Endothelial cell of umbilical vein (primary cell): ENCODE results near the gene CRCP. TPM values are rescaled to one million over a fixed set of nuclear protein-coding genes. Genes with fewer than 3 reads are reported as not detected.

Source experiments
- BruUV-seq: library from RNA; stranded (reverse); fragments of 400-500 nt; replicated peaks from 2 replicates; lab custom pipeline; 2021; lab: Mats Ljungman, UMichigan
- CTCF ChIA-PET: fragments of 300-600, 350-600 bp; sonication (Branson Sonifier 250); formaldehyde crosslinking; loops from one replicate; lab custom pipeline; 2021; ENCODE audit warnings: antibody characterized with exemption, inconsistent platforms; lab: Charles Lee
- POLR2A ChIA-PET: fragments of 300-600, 350-600 bp; sonication (Branson Sonifier 250); formaldehyde crosslinking; loops from one replicate; lab custom pipeline; 2021; ENCODE audit warnings: antibody characterized with exemption, inconsistent platforms; lab: Charles Lee
- DNase-seq: peaks from one replicate; pipeline ENCODE4 v3.0.0-alpha.2; 2011; ENCODE audit warnings: low read depth, low spot score
- FAIRE-seq: peaks from 2 replicates; lab custom pipeline; 2011; peaks lifted over from hg19 to GRCh38; lab: Jason Lieb, UNC
- H2AFZ ChIP-seq: 2 replicates; pipeline ENCODE4 v1.6.0; 2012; ENCODE audit warnings: low read depth, low read length, control low read depth, inconsistent platforms
- H3K27ac ChIP-seq: 2 replicates; pipeline ENCODE4 v1.5.1; 2011; ENCODE audit warnings: low read depth, mild to moderate bottlenecking, control low read depth, low read length, moderate library complexity; ENCODE audit not compliant: insufficient read depth
- H3K27me3 ChIP-seq, 2 experiments: 2 replicates each; pipeline versions ENCODE4 v1.6.0 to v1.6.1; 2011; ENCODE audit warnings: low read length in 2 of 2, mixed read lengths in 1 of 2; ENCODE audit not compliant: control insufficient read depth in 2 of 2, insufficient read depth in 2 of 2
- H3K36me3 ChIP-seq, 2 experiments: 2 replicates in 1 of 2; 3 replicates in 1 of 2; pipeline ENCODE4 v1.5.1; 2011; ENCODE audit warnings: low read length in 2 of 2, mild to moderate bottlenecking in 1 of 2, moderate library complexity in 1 of 2; ENCODE audit not compliant: control insufficient read depth in 2 of 2, insufficient read depth in 2 of 2; ENCODE audit errors: extremely low read depth in 1 of 2
- H3K4me1 ChIP-seq: 3 replicates; pipeline ENCODE4 v1.5.1; 2011; ENCODE audit warnings: mild to moderate bottlenecking, low read length; ENCODE audit not compliant: control insufficient read depth, insufficient read depth; ENCODE audit errors: extremely low read depth
- H3K4me2 ChIP-seq: 2 replicates; pipeline ENCODE4 v1.6.1; 2011; ENCODE audit warnings: low read length, control low read depth, mixed read lengths; ENCODE audit not compliant: insufficient read depth
- H3K4me3 ChIP-seq, 3 experiments: fragments of 200-600 bp in 1 of 3; sonication (generic), shearing (Covaris generic) in 1 of 3; replicated peaks in 1 of 3; 2 replicates each; pipeline ENCODE4 v1.5.1; 2011 to 2016; ENCODE audit warnings: control low read depth in 3 of 3, low read length in 3 of 3, mild to moderate bottlenecking in 2 of 3, inconsistent platforms in 1 of 3, low read depth in 1 of 3, moderate library complexity in 1 of 3; ENCODE audit not compliant: insufficient read depth in 1 of 3
- H3K79me2 ChIP-seq: 2 replicates; pipeline ENCODE4 v1.6.0; 2012; ENCODE audit warnings: low read length, inconsistent platforms; ENCODE audit not compliant: control insufficient read depth, insufficient read depth
- H3K9ac ChIP-seq: replicated peaks from 2 replicates; pipeline ENCODE3; 2011; ENCODE audit warnings: low read length, control low read depth; ENCODE audit not compliant: insufficient read depth; ENCODE audit errors: extremely low read depth
- H3K9me1 ChIP-seq: replicated peaks from 3 replicates; pipeline ENCODE4 v1.6.0; 2011; ENCODE audit warnings: mild to moderate bottlenecking, low read length; ENCODE audit not compliant: control insufficient read depth, insufficient read depth; ENCODE audit errors: extremely low read depth
- H3K9me3 ChIP-seq: replicated peaks from 2 replicates; pipeline ENCODE4 v1.5.1; 2012; ENCODE audit warnings: low read length, inconsistent platforms; ENCODE audit not compliant: control insufficient read depth, insufficient read depth
- H4K20me1 ChIP-seq: replicated peaks from 2 replicates; pipeline ENCODE3; 2011; ENCODE audit warnings: mild to moderate bottlenecking, low read length; ENCODE audit not compliant: control insufficient read depth, insufficient read depth; ENCODE audit errors: extremely low read depth
- EZH2 ChIP-seq: IDR thresholded peaks from 2 replicates; pipeline ENCODE4 v1.6.1; 2012; ENCODE audit warnings: borderline replicate concordance, low read depth, mild to moderate bottlenecking, moderate library complexity, low read length, inconsistent platforms; ENCODE audit not compliant: severe bottlenecking
- FOS ChIP-seq: IDR thresholded peaks from 2 replicates; pipeline ENCODE4 v1.6.1; 2011; ENCODE audit warnings: mild to moderate bottlenecking, low read length, moderate library complexity, borderline replicate concordance; ENCODE audit not compliant: insufficient read depth
- MAX ChIP-seq: IDR thresholded peaks from 2 replicates; pipeline ENCODE4 v1.6.1; 2011; ENCODE audit not compliant: insufficient read depth, insufficient read length
- POLR2A ChIP-seq: IDR thresholded peaks from 2 replicates; pipeline ENCODE4 v1.6.1; 2012; ENCODE audit warnings: low read depth, mild to moderate bottlenecking, control low read depth, low read length
- POLR2AphosphoS5 ChIP-seq: IDR thresholded peaks from 2 replicates; pipeline ENCODE4 v1.6.1; 2012; ENCODE audit warnings: low read depth, mild to moderate bottlenecking, control low read depth, low read length, moderate library complexity; ENCODE audit not compliant: insufficient read depth
- dilution Hi-C: fragments of 300-500 bp; cut with MboI; formaldehyde crosslinking; loops from one replicate; pipeline ENCODE4 v1.15.0; 2019; ENCODE audit warnings: low sequenced_read_pairs; ENCODE audit not compliant: extremely low pct_ligation_motif_present
- intact Hi-C: fragments of 100-400 bp; cut with micrococcal nuclease; formaldehyde crosslinking; loops from one replicate; pipeline ENCODE4 v1.10.0; 2022
- polyA plus RNA-seq, 4 experiments: library from polyadenylated mRNA; depleted of rRNA in 3 of 4; stranded (reverse) in 3 of 4; unstranded in 1 of 4; fragments of >200 nt; gene quantifications; 2 replicates each; pipeline versions ENCODE4 v1.2.1 to v1.2.3, GENCODE V29; 2011 to 2012; ENCODE audit warnings: missing spikeins in 1 of 4
- total RNA-seq: library from RNA; stranded (reverse); gene quantifications from 2 replicates; pipeline ENCODE4 v1.2.3, GENCODE V29; 2021
- TF ChIP-seq, protein P1 (sequence below), 2 donors: IDR thresholded peaks; 1 replicate in 1 of 2; 2 replicates in 1 of 2; pipeline ENCODE4 v1.5.1; 2011; ENCODE audit warnings: low read length in 2 of 2, mild to moderate bottlenecking in 2 of 2, moderate library complexity in 2 of 2, control low read depth in 1 of 2, inconsistent platforms in 1 of 2, low read depth in 1 of 2; ENCODE audit not compliant: insufficient read depth in 1 of 2; ENCODE audit errors: extremely low read depth in 1 of 2

CRCP gene
- total and polyA plus RNA-seq, 2 donors (not counting 3 experiments of a cell fraction or from before 2014, with no cell fraction given): 14.2 to 29.7 TPM

DNA sequence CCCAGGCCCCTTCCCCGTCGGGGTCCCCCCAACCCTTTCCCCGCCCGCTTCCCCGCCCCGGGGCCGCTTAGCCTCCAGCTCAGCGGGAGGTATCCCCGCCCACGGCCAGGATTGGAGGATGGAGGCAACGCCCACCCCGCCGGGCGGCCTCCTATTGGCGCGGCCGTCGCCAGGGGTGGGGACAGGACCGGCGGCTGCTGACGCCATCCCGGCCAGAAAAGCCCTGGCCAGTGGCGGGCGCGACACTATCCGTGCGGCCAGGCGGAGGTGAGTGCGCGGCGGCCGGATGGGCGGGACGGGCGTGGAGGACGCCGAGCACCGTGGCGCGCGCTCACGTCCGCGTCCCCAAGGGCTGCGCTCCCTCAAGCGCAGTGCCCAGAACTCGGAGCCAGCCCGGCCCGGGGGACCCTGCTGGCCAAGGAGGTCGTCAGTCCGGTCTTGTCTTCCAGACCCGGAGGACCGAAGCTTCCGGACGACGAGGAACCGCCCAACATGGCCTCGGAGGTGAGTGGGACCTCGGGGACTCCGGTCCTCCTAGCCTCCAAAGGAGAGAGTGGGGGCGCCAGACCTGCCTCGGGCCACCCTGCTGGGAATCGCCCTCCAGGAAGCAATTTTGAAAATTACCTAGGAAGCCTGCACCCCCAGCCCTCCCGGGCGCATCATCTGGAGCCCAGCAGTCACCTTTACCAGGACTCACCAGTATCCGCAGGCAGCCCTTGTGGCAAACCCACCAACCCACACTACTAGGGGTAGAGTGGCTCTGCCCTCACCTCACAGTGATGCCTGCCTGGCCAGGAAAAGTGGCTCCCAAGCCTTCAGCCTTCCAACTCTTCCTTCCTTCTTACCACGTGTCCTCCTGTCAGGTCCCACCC is 38.8 kb upstream of the CRCP start, which contains the start of gene ASL:
Gene ASL (plus strand): TSS at position 230 of the 872 bp plus-strand sequence. CDS start 263 bp downstream, at position 493.
- peak within 1 kb of the TSS; percentile 63 for H3K4me2 ChIP-seq
- peak within 1 kb of the TSS; percentile 59 to 88 (median 75) for H3K4me3 ChIP-seq
- peaks cover 11% of the 10 kb centered on the region for H3K4me1 ChIP-seq
- FAIRE-seq: peak; percentile 96
- H3K9me1 ChIP-seq: no peaks in the 10 kb centered on the region
- no peaks in the 10 kb centered on the region for H3K27me3 ChIP-seq
- dilution Hi-C loops: no loop called here
- intact Hi-C loops: loop anchor here (1.0 kb wide), 2 partner anchors 45 to 417 kb away; no protein-coding TSS in a partner anchor
- ChIA-PET POLR2A (interaction anchor here (0.6 kb wide), 2 partner anchors 9 to 39 kb away, joined by 3 to 4 read pairs; partner anchors contain the start of gene CRCP), CTCF (interaction anchor here (0.5 to 1.4 kb wide), 3 partner anchors 45 to 769 kb away, joined by 3 to 8 read pairs (median 3); no protein-coding TSS in a partner anchor)
- peak within 1 kb of the TSS; percentile 82 for H3K9ac ChIP-seq
- peaks cover 14% of the 10 kb centered on the region for H3K79me2 ChIP-seq
- peak within 1 kb of the TSS; percentile 90 for H2AFZ ChIP-seq
- peaks cover 0 to 2% of the 10 kb centered on the region in 2 experiments for H3K36me3 ChIP-seq
- H4K20me1 ChIP-seq: no peaks in the 10 kb centered on the region
- no peaks in the 10 kb centered on the region for H3K9me3 ChIP-seq
- TF ChIP-seq POLR2A: peak; percentile 86
- TF ChIP-seq, protein P1, sequence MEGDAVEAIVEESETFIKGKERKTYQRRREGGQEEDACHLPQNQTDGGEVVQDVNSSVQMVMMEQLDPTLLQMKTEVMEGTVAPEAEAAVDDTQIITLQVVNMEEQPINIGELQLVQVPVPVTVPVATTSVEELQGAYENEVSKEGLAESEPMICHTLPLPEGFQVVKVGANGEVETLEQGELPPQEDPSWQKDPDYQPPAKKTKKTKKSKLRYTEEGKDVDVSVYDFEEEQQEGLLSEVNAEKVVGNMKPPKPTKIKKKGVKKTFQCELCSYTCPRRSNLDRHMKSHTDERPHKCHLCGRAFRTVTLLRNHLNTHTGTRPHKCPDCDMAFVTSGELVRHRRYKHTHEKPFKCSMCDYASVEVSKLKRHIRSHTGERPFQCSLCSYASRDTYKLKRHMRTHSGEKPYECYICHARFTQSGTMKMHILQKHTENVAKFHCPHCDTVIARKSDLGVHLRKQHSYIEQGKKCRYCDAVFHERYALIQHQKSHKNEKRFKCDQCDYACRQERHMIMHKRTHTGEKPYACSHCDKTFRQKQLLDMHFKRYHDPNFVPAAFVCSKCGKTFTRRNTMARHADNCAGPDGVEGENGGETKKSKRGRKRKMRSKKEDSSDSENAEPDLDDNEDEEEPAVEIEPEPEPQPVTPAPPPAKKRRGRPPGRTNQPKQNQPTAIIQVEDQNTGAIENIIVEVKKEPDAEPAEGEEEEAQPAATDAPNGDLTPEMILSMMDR (IDR thresholded peaks at IDR 0.05; ENCODE audit: extremely low read depth in 1 of 2, insufficient read depth in 1 of 2, low read depth in 1 of 2, low read length in 2 of 2): no peak
- TF ChIP-seq FOS: no peak
- no peak for TF ChIP-seq EZH2
- peak; percentile 92 for TF ChIP-seq POLR2AphosphoS5
- TF ChIP-seq MAX: peak; percentile 57
- DNase-seq: peak; percentile 93
- TSS peak; percentile 66 for BruUV-seq
- peak within 1 kb of the TSS; percentile 61 for H3K27ac ChIP-seq
